ENCODE measurements around the gene RCOR1. TPM values are rescaled to one million over a fixed set of nuclear protein-coding genes. Genes with fewer than 3 reads are reported as not detected.

RCOR1 gene
- total and polyA plus RNA-seq, 2 of the 8 experiments (the other 6 are each of a cell fraction or from before 2014, with no cell fraction given), result 12.3 to 26.3 TPM

- Histone ChIP-seq H3K23ac (ENCODE audit: insufficient read length) (no peak overlapping the region), H3K23me2 (ENCODE audit: low read depth, low read length) (no peaks in the 10 kb centered on the region), H2AK5ac (ENCODE audit: low read depth, low read length) (no peak overlapping the region), H2AFZ (ENCODE audit: low read length) (no peak overlapping the region), H2BK20ac (ENCODE audit: low read length) (no peak overlapping the region), H4K20me1 (replicated peaks in 1 of 2; ENCODE audit: control insufficient read depth in 1 of 2, insufficient read depth in 2 of 2, low read length in 2 of 2) (peaks cover 4 to 8% of the 10 kb centered on the region in 2 experiments), H3K9me3 (ENCODE audit: insufficient read depth in 2 of 2, low read depth in 1 of 2, low read length in 1 of 2) (no peaks in the 10 kb centered on the region), H4K8ac (ENCODE audit: extremely low read depth, insufficient read depth, low read length) (no peak overlapping the region), H3K79me1 (ENCODE audit: low read depth, low read length) (peaks cover 11% of the 10 kb centered on the region), H3K14ac (ENCODE audit: insufficient read length) (no peak overlapping the region), H2BK5ac (ENCODE audit: low read depth, low read length) (no peak overlapping the region), H3K4me3 (ENCODE audit: extremely low read depth in 1 of 4, insufficient read depth in 2 of 4, low read depth in 3 of 4, low read length in 4 of 4) (no peak overlapping the region), H3K27me3 (replicated peaks in 1 of 4; ENCODE audit: control insufficient read depth in 3 of 4, extremely low read depth in 1 of 4, insufficient read depth in 3 of 4, low read length in 3 of 4) (no peaks in the 10 kb centered on the region), H4K91ac (replicated peaks; ENCODE audit: insufficient read length, low read length) (no peak overlapping the region), H3K18ac (ENCODE audit: extremely low read depth, low read length) (no peak overlapping the region), H3K4me1 (replicated peaks in 1 of 4; ENCODE audit: control insufficient read depth in 3 of 4, insufficient read depth in 4 of 4, low read length in 3 of 4) (no peaks in the 10 kb centered on the region; a peak in 1 of 7 replicates), H2BK15ac (ENCODE audit: low read length) (no peak overlapping the region), H3K27ac (ENCODE audit: low read depth, low read length) (no peak overlapping the region), H3K4ac (replicated peaks; ENCODE audit: insufficient read length, low read depth, low read length) (no peak overlapping the region), H3K9ac (replicated peaks in 1 of 4; ENCODE audit: extremely low read depth in 1 of 4, low read depth in 3 of 4, low read length in 3 of 4) (no peak overlapping the region), H3K79me2 (ENCODE audit: control insufficient read depth in 1 of 2, insufficient read depth in 2 of 2, low read length in 2 of 2) (peaks cover 19 to 88% of the 10 kb centered on the region in 2 experiments), H2BK120ac (replicated peaks; ENCODE audit: low read depth, low read length) (no peak overlapping the region), H3K36me3 (ENCODE audit: control insufficient read depth in 2 of 4, insufficient read depth in 4 of 4, low read length in 3 of 4) (no peaks in the 10 kb centered on the region), H2BK12ac (ENCODE audit: low read depth, low read length) (no peak overlapping the region), H4K5ac (ENCODE audit: insufficient read length, low read depth, low read length) (no peak overlapping the region), H3K4me2 (ENCODE audit: insufficient read depth in 1 of 2, low read depth in 2 of 2, low read length in 2 of 2) (no peak overlapping the region), H3K56ac (replicated peaks; ENCODE audit: insufficient read length, low read depth, low read length) (no peak overlapping the region)
- no peak for FAIRE-seq
- TF ChIP-seq, protein P1, sequence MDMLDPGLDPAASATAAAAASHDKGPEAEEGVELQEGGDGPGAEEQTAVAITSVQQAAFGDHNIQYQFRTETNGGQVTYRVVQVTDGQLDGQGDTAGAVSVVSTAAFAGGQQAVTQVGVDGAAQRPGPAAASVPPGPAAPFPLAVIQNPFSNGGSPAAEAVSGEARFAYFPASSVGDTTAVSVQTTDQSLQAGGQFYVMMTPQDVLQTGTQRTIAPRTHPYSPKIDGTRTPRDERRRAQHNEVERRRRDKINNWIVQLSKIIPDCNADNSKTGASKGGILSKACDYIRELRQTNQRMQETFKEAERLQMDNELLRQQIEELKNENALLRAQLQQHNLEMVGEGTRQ (IDR thresholded peaks at IDR 0.05; ENCODE audit: low read length), result no peak
- TF ChIP-seq SP1 (IDR thresholded peaks at IDR 0.05; ENCODE audit: low read depth, low read length), result no peak
- TF ChIP-seq TBP (IDR thresholded peaks at IDR 0.05; ENCODE audit: low read depth, low read length), result no peak
- TF ChIP-seq CHD1 (IDR thresholded peaks at IDR 0.05; ENCODE audit: low read depth, low read length), result no peak
- DNase-seq (ENCODE audit: low read depth in 1 of 2, low spot score in 2 of 2), result no peak
- WGBS, 2 experiments (ENCODE audit: extremely low coverage in 1 of 2, insufficient coverage in 1 of 2, insufficient read length in 1 of 2, insufficient replicate concordance in 2 of 2, low coverage in 1 of 2, low lambda C conversion rate in 2 of 2, missing lambda C conversion rate in 1 of 2), result 91% methylated on average over 2 of the region's 2 CpGs; no CpG with 5 or more reads in 1 of the 2 experiments
- CTCF ChIA-PET (ENCODE audit: partially characterized antibody), result interaction anchor here (0.9 to 1.3 kb wide), 3 partner anchors 13 to 79 kb away, joined by 3 to 7 read pairs (median 4); no protein-coding TSS in a partner anchor
- POLR2A ChIA-PET (ENCODE audit: partially characterized antibody), result no interaction called here
Measured at GRCh38 chr14:102616318-102616717, 23.9 kb downstream of the RCOR1 start.
